ENCODE data around the gene TMEM44. TPM values are rescaled to one million over a fixed set of nuclear protein-coding genes. Genes with fewer than 3 reads are reported as not detected.
A peak's percentile ranks its signal among the peaks of the same experiment; 100 is the strongest.

The TMEM44 gene
- total and polyA plus RNA-seq, 2 of the 4 experiments (the other 2 are of a cell fraction) = 9.7 to 24.2 TPM

DNA sequence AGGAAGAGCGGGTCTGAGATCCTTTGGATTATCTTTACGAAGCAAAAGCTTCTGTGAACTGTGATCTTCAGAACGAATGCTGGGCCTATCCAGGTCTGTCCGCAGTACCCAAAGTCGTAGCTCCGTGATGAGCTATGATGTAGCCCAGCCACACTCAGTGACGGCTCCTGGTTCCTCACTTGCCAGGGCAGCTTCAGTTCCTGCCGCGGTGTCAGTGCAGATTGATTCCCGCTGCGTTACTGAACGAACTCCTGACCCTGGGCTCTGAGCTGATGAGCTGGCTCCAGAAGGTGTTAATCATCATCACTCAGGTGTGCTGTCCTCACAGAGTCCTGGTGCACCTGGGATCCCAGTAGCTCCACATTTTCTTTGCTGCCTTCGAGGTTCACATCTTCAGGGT lies 45.0 kb downstream of the TMEM44 start:
- ATAC-seq (ENCODE audit: low read depth) (no peak), DNase-seq (no peak)
- no peaks in the 10 kb centered on the region for H3K27me3 ChIP-seq (ENCODE audit: control insufficient read depth, insufficient read depth, low read length)
- H3K4me3 ChIP-seq (ENCODE audit: insufficient read depth, low read depth, low read length) = no peak overlapping the region
- BruUV-seq (replicated peaks) = no TSS peak
- peak overlapping the region; percentile 52; the same call in 1 of the 2 replicates for H4K91ac ChIP-seq (ENCODE audit: insufficient read depth, low read depth, low read length)
- no peak overlapping the region for H4K8ac ChIP-seq (ENCODE audit: low read depth in 2 of 2, low read length in 2 of 2)
- TF ChIP-seq CHD1 (IDR thresholded peaks at IDR 0.05; ENCODE audit: low read depth, low read length) (no peak), NFE2L2 (IDR thresholded peaks at IDR 0.05; ENCODE audit: low read depth, low read length) (no peak), RAD21 (IDR thresholded peaks at IDR 0.05; ENCODE audit: low read length) (no peak), SMC3 (IDR thresholded peaks at IDR 0.05; ENCODE audit: low read depth, low read length) (no peak), MAZ (IDR thresholded peaks at IDR 0.05; ENCODE audit: borderline replicate concordance, low read depth, low read length) (no peak), MAFK (IDR thresholded peaks at IDR 0.05; ENCODE audit: low read depth, low read length) (no peak), MXI1 (IDR thresholded peaks at IDR 0.05; ENCODE audit: borderline replicate concordance, low read depth, low read length) (no peak), POLR2A (IDR thresholded peaks at IDR 0.05; ENCODE audit: low read depth, low read length) (no peak), BHLHE40 (IDR thresholded peaks at IDR 0.05; ENCODE audit: low read depth, low read length) (no peak), RFX5 (IDR thresholded peaks at IDR 0.05; ENCODE audit: low read depth, low read length) (no peak), FOS (IDR thresholded peaks at IDR 0.05; ENCODE audit: low read depth, low read length) (no peak), RCOR1 (IDR thresholded peaks at IDR 0.05; ENCODE audit: insufficient replicate concordance, low read length) (no peak)
- TF ChIP-seq, protein P1, sequence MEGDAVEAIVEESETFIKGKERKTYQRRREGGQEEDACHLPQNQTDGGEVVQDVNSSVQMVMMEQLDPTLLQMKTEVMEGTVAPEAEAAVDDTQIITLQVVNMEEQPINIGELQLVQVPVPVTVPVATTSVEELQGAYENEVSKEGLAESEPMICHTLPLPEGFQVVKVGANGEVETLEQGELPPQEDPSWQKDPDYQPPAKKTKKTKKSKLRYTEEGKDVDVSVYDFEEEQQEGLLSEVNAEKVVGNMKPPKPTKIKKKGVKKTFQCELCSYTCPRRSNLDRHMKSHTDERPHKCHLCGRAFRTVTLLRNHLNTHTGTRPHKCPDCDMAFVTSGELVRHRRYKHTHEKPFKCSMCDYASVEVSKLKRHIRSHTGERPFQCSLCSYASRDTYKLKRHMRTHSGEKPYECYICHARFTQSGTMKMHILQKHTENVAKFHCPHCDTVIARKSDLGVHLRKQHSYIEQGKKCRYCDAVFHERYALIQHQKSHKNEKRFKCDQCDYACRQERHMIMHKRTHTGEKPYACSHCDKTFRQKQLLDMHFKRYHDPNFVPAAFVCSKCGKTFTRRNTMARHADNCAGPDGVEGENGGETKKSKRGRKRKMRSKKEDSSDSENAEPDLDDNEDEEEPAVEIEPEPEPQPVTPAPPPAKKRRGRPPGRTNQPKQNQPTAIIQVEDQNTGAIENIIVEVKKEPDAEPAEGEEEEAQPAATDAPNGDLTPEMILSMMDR (conservative IDR thresholded peaks at IDR 0.05; ENCODE audit: low read depth, low read length) = no peak
- TF ChIP-seq, protein P2, sequence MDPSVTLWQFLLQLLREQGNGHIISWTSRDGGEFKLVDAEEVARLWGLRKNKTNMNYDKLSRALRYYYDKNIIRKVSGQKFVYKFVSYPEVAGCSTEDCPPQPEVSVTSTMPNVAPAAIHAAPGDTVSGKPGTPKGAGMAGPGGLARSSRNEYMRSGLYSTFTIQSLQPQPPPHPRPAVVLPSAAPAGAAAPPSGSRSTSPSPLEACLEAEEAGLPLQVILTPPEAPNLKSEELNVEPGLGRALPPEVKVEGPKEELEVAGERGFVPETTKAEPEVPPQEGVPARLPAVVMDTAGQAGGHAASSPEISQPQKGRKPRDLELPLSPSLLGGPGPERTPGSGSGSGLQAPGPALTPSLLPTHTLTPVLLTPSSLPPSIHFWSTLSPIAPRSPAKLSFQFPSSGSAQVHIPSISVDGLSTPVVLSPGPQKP (IDR thresholded peaks at IDR 0.05; ENCODE audit: borderline replicate concordance, low read depth, low read length) = no peak
- ChIA-PET POLR2A (ENCODE audit: unreplicated experiment) (no interaction called here), CTCF (interaction anchor here (0.8 to 1.0 kb wide), 2 partner anchors 13 to 116 kb away, joined by 3 read pairs; no protein-coding TSS in a partner anchor)
- H2AFZ ChIP-seq (replicated peaks; ENCODE audit: low read length, poor library complexity) = no peak overlapping the region
- dilution Hi-C loops (cut with HindIII; ENCODE audit: low sequenced_read_pairs, unreplicated experiment) = no loop called here
- no peak overlapping the region for H2BK5ac ChIP-seq (ENCODE audit: low read depth, low read length, poor library complexity, severe bottlenecking)
- in situ Hi-C loops (cut with MboI; ENCODE audit: low sequenced_read_pairs) = loop anchor here (5.0 kb wide), 1 partner anchor 106 kb away; no protein-coding TSS in a partner anchor
- H2BK120ac ChIP-seq (ENCODE audit: low read depth, low read length) = no peak overlapping the region
- peak overlapping the region; percentile 18 for H2AK9ac ChIP-seq (replicated peaks; ENCODE audit: low read depth, low read length, poor library complexity)
- H2BK20ac ChIP-seq (ENCODE audit: low read depth, low read length) = no peak overlapping the region
- no peak overlapping the region for H3K4ac ChIP-seq (ENCODE audit: low read depth, low read length)
- H3K79me1 ChIP-seq (ENCODE audit: low read depth in 1 of 2, low read length in 2 of 2) = peaks cover 24 to 67% of the 10 kb centered on the region in 2 experiments
- intact Hi-C loops (cut with micrococcal nuclease) = no loop called here
- H3K18ac ChIP-seq (ENCODE audit: low read depth, low read length) = no peak overlapping the region
- H3K36me3 ChIP-seq (ENCODE audit: control insufficient read depth, insufficient read depth, low read length) = peaks cover 16% of the 10 kb centered on the region
- H3K56ac ChIP-seq (ENCODE audit: extremely low read depth, insufficient read depth, low read length) = no peak overlapping the region
- no peak overlapping the region for H3K23ac ChIP-seq (ENCODE audit: low read depth, low read length)
- H2AK5ac ChIP-seq (ENCODE audit: low read depth, low read length) = peak overlapping the region; percentile 52
- no peaks in the 10 kb centered on the region for H3K9me3 ChIP-seq (ENCODE audit: control insufficient read depth, insufficient read depth, low read length)
- H3K9ac ChIP-seq (ENCODE audit: low read depth, low read length) = no peak overlapping the region
- no peak overlapping the region for H3K27ac ChIP-seq (ENCODE audit: insufficient read depth, low read length)
- H4K5ac ChIP-seq (ENCODE audit: low read depth, low read length) = no peak overlapping the region
- peaks cover 7% of the 10 kb centered on the region for H3K4me1 ChIP-seq (ENCODE audit: control insufficient read depth, insufficient read depth, low read length)
- WGBS, 2 experiments (ENCODE audit: extremely low coverage in 2 of 2, insufficient read length in 1 of 2) = 81% methylated on average over 12 of the region's 13 CpGs; no CpG with 5 or more reads in 1 of the 2 experiments
- no peak overlapping the region for H2BK15ac ChIP-seq (ENCODE audit: low read depth, low read length)
- H3K4me2 ChIP-seq (ENCODE audit: low read depth, low read length) = no peak overlapping the region
- H3K14ac ChIP-seq (replicated peaks; ENCODE audit: low read depth, low read length) = no peak overlapping the region
- no peaks in the 10 kb centered on the region for H4K20me1 ChIP-seq (ENCODE audit: insufficient read depth, low read length)
- H3K9me1 ChIP-seq (ENCODE audit: insufficient read depth, low read length) = peaks cover 28% of the 10 kb centered on the region
